ENCODE results near the gene SERAC1. TPM values are rescaled to one million over a fixed set of nuclear protein-coding genes. Genes with fewer than 3 reads are reported as not detected.

Gene SERAC1
- total RNA-seq, 1 donor from 2014 or later = 10.1 TPM

GRCh38 chr6:158164579-158165170 lies 3.4 kb downstream of the SERAC1 start:
- Histone ChIP-seq H3K4me3 (no peak overlapping the region), H3K4me1 (peaks cover 15% of the 10 kb centered on the region), H3K27ac (no peak overlapping the region), H3K27me3 (no peaks in the 10 kb centered on the region), H3K36me3 (no peaks in the 10 kb centered on the region), H3K9me3 (no peaks in the 10 kb centered on the region)
- intact Hi-C loops (cut with DNase I) = no loop called here
- TF ChIP-seq POLR2AphosphoS5 (IDR thresholded peaks at IDR 0.05; ENCODE audit: insufficient read depth in 1 of 2, low read depth in 1 of 2) (no peak), CTCF (IDR thresholded peaks at IDR 0.05) (no peak), POLR2A (IDR thresholded peaks at IDR 0.05) (no peak)
- no peak for DNase-seq (ENCODE audit: extremely low spot score in 2 of 2)

DNA sequence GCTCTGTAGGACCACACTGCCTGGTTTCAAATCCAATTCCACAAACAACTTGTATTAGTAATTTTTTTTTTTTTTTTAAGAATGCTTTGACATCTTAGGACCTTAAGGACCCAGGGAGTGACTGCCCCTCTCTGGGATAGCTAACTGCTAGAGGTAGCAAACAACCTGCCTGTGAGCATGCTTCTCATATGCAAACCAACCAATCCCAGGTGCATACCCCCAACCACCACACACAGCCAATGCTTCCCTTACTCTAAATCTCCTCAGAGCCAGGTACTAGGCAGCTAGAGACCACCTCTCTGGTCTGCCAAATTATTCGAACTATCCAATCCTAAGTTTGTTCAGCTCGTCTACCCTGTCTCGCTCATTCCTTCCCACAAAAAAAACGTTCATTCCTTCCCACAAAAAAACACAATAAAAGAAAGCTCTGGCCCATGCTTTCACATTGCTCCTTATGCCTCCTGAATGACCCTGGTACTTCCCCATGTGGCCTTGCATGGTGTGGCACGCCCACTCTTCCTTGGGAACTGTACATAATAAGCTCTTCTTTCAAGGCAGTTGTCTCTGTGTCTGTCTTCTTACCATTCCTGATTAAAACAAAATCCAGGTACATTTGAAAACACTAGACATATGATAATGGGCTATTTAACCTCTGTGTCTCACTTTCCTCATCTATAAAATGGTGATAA lies 6.4 kb downstream of the SERAC1 start:
- DNase-seq (ENCODE audit: extremely low spot score in 2 of 2) = no peak
- H3K27ac ChIP-seq = no peak overlapping the region
- intact Hi-C loops (cut with DNase I) = no loop called here
- TF ChIP-seq CTCF (IDR thresholded peaks at IDR 0.05) (no peak), POLR2AphosphoS5 (IDR thresholded peaks at IDR 0.05; ENCODE audit: insufficient read depth in 1 of 2, low read depth in 1 of 2) (no peak), POLR2A (IDR thresholded peaks at IDR 0.05) (no peak)
- H3K27me3 ChIP-seq = no peaks in the 10 kb centered on the region
- no peak overlapping the region for H3K4me3 ChIP-seq
- H3K9me3 ChIP-seq = no peaks in the 10 kb centered on the region
- peaks cover 1% of the 10 kb centered on the region for H3K4me1 ChIP-seq
- peaks cover 0 to 5% of the 10 kb centered on the region in 2 donors for H3K36me3 ChIP-seq

DNA sequence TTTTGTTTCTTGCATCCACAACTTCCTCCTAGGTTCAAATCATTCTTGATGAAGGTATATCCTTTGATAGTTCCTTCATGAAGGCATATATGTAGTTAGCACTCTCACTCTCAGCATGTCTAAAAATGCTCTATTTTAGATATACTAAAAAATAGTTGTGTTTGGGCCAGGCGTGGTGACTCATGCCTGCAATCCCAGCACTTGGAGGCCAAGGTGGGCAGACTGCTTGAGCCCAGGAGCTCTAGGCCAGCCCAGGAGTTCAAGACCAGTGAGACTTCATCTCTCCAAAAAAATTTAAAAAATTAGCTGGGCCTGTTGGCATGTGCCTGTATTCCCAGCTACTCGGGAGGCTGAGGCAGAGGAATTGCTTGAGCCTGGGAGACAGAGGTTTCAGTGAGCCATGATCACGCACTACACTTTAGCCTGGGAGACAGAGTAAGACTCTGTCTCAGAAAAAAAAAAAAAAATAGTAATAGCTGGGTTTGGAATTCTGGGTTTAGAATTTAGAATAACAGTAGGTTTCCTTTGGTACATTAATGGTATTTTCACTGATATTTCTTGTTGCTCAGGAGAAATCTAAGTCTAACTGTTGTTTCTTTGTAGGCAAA lies 7.0 kb downstream of the SERAC1 start:
- TF ChIP-seq POLR2AphosphoS5 (IDR thresholded peaks at IDR 0.05; ENCODE audit: insufficient read depth in 1 of 2, low read depth in 1 of 2) (no peak), CTCF (IDR thresholded peaks at IDR 0.05) (no peak), POLR2A (IDR thresholded peaks at IDR 0.05) (no peak)
- intact Hi-C loops (cut with DNase I) = no loop called here
- no peaks in the 10 kb centered on the region for H3K4me1 ChIP-seq

DNA sequence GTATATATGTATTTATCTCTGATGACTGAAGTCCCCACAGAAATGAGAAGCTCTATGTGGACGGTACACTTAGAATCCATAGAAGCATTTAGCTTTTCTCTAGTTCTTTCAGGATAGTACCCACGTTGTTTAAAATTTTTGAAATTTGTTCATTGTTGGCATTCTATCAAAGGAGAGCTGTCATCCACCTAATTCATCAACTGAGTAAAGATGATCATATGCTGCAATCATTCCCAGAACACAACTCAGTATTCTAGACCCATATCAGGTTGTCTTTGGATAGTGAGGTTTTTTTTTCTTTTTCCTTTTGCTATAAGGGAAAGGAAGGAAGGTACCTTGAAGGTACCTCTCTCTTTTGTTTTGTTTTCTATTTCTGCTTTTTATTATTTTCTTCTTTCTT lies 9.3 kb downstream of the SERAC1 start:
- H3K27ac ChIP-seq = no peak overlapping the region
- H3K9me3 ChIP-seq = no peaks in the 10 kb centered on the region
- no peaks in the 10 kb centered on the region for H3K27me3 ChIP-seq
- H3K4me1 ChIP-seq = no peaks in the 10 kb centered on the region
- DNase-seq (ENCODE audit: extremely low spot score in 2 of 2) = no peak
- no peak for TF ChIP-seq POLR2A (IDR thresholded peaks at IDR 0.05)
- no peak for TF ChIP-seq CTCF (IDR thresholded peaks at IDR 0.05)
- no peak for TF ChIP-seq POLR2AphosphoS5 (IDR thresholded peaks at IDR 0.05; ENCODE audit: insufficient read depth in 1 of 2, low read depth in 1 of 2)
- intact Hi-C loops (cut with DNase I) = no loop called here
- no peak overlapping the region for H3K4me3 ChIP-seq
- peaks cover 0 to 5% of the 10 kb centered on the region in 2 donors for H3K36me3 ChIP-seq

More for the DNA sequence above, 7.0 kb downstream of the SERAC1 start:
- no peaks in the 10 kb centered on the region for H3K9me3 ChIP-seq
- no peak for DNase-seq (ENCODE audit: extremely low spot score in 2 of 2)
- peaks cover 0 to 5% of the 10 kb centered on the region in 2 donors for H3K36me3 ChIP-seq
- no peak overlapping the region for H3K4me3 ChIP-seq
- no peak overlapping the region for H3K27ac ChIP-seq
- H3K27me3 ChIP-seq = no peaks in the 10 kb centered on the region

DNA sequence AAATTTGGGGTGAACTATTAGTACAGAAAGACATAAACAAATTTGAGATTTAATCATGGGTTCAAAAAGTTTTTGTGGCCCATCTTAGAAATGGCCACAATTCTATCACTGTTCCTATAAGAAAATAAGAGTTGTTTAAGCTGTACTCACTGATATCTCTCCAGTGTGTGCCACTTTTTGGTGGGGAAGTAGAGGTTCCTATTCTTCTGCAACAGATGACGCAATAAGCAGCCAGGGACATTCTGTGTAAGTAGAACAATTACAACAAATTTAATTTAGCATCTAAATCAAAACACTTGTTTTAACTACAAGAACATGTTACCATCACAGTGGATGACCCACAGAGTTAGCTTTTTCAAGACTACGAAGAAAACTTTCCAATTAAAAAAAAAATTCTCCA lies 9.9 kb downstream of the SERAC1 start:
- intact Hi-C loops (cut with DNase I) = no loop called here
- H3K27me3 ChIP-seq = no peaks in the 10 kb centered on the region
- H3K9me3 ChIP-seq = no peaks in the 10 kb centered on the region
- no peak for DNase-seq (ENCODE audit: extremely low spot score in 2 of 2)
- no peak overlapping the region for H3K27ac ChIP-seq
- no peaks in the 10 kb centered on the region for H3K4me1 ChIP-seq
- TF ChIP-seq POLR2A (IDR thresholded peaks at IDR 0.05) (no peak), POLR2AphosphoS5 (IDR thresholded peaks at IDR 0.05; ENCODE audit: insufficient read depth in 1 of 2, low read depth in 1 of 2) (no peak), CTCF (IDR thresholded peaks at IDR 0.05) (no peak)
- H3K36me3 ChIP-seq = peaks cover 0 to 5% of the 10 kb centered on the region in 2 donors
- H3K4me3 ChIP-seq = no peak overlapping the region
